ENCODE data around the gene PLPPR3.
"Not testable (repeated sequence)": the region's sequence is repeated elsewhere in the genome, so short reads cannot be mapped to it uniquely, and the experiment has no call there.

The PLPPR3 gene

DNA sequence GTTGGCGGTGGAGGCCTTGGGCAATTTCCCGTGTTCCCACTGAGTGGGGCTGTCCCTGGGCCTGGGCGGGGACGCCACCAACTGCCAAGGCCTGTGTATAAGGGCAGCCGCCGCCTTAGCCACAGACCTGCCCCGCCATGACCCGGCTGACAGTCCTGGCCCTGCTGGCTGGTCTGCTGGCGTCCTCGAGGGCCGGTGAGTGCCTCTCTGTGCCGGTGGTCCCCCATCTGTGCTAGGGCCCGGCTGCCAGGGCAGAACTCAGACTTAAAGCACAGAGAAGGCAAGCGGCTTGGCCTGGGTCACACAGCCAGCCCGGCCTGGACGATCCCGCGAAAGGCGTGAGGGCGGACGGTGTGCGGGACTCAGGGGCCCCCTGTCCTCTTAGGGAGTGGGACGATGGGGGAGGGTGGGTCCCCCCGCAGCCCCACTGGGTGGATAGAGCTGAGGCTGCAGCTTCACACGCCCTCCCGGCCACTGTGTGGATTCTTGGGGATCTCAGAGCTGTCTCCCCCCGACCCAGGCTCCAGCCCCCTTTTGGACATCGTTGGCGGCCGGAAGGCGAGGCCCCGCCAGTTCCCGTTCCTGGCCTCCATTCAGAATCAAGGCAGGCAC, 6.1 kb upstream of the PLPPR3 start, which contains the start of gene AZU1:
Gene AZU1, plus strand, starts transcription at position 128 of the 612 bp plus-strand sequence. Its CDS starts 10 bp downstream, at position 138.
- no peak for DNase-seq

- no peak for DNase-seq
These were observed 5.6 kb upstream of the PLPPR3 start for GRCh38 chr19:827314-827709.

DNA sequence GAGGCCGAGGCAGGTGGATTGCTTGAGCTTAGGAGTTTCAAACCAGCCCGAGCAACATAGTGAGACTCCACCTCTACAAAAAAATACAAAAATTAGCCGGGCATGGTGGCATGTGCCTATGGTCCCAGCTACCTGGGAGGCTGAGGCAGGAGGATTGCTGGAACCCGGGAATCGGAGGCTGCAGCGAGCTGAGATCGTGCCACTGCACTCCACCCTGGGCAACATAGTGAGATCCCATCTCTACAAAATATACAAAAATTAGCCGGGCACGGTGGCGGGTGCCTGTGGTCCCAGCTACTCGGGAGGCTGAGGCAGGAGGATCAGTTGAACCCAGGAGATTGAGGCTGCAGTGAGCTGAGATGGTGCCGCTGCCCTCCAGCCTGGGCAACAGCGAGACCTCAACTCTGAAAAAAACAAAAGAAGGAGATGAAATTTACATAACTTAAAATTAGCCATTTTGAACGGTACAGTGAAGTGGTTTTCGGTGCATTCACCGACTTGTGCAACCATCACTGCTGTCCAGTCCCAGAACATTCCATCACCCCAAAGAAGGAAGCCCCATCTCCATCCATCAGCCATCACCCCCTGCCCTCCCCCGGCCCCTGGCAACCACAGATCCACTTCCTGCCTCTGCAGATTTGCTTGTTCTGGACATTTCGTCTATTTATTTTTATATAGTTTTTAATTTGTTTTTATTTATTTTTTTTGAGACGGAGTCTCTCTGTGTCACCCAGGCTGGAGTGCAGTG, 4.3 kb upstream of the PLPPR3 start:
- no peak for DNase-seq

GRCh38 chr19:824885-825284, 3.1 kb upstream of the PLPPR3 start:
- no peak for DNase-seq

DNA sequence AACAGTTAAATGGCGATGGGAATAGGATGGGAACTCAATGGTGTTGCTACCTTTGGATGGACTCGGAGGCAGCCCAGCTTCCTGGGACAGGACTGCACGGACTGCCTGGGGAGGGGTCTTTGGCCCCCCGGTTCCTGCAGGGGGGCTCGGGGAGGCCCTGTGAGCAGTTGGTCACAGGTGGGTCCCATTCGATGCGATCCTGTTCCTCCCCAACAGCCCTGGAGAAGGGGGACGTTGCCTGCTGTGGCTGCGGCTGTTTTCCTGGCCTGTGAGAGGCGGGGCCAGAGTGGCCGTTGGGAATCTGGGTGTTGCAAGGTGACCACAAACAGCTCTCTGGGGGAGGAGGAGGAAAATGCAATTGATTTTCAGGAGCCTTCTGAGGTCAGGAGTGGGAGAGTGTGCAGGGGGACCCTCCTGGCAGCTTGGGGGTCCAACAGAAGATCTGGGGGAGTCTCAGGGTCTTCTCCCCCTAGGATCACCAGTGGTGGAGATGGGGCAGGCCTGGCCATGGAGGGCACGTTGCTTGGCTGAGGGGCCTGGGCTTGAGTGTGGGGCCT, 1.9 kb upstream of the PLPPR3 start:
- peak; percentile 65 for DNase-seq

DNA sequence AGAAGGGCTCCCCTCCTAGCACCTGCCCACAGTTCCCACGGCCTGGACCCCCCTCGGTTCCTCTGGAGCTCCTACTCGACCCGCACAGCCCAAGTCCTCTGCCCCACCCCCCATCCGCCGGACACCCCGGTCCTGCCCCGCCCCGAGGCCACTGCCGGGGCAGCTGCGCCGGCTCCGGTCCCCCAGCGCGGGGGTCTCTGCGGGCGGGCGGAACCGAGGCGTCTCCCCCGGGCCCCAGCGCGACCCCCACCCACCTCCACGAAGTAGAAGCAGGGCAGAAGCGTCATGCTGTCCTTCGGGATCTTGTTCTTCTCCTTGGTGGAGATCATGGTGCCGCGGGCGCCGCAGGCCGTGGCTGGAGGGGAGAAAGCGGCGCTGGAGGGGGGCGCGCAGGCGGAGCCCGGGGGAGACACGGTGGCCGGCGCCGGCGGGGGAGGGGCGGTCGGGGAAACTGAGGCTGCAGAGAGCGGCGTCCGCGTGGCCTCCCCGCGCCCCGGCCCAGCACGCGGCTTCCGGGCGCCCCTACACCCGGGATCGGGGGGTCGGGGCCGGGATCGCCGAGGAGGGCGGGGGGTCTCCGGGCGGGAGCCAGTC, 427 bp downstream of the PLPPR3 start:
- no peak for DNase-seq

DNA sequence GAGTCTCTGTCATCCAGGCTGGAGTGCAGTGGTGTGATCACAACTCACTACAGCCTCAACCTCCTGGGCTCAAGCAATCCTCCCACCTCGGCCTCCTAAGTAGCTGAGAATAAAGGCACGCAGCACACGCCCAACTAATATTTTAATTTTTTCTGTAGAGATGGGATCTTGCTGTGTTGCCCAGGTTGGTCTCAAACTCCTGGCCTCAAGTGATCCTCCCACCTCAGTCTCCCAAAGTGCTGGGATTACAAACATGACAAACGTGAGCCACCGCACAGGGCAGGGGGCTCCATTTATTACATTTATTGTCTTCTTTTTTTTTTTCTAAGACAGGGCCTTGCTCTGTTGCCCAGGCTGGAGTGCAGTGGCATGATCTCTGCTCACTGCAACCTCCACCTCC, 1.5 kb downstream of the PLPPR3 start:
- DNase-seq: not testable (repeated sequence)

DNA sequence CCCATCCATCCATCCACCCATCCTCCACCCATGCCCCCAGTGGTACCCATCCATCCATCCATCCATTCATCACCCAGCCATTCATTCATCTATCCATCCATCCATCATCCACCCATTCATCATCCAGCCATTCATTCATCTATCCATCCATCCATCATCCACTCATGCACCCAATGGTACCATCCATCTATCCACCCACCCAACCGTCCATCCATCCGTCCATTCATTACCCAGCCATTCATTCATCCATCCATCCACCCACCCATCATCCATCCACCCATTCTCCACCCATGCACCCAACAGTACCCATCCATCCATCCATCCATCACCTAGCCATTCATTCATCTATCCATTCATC, 5.3 kb downstream of the PLPPR3 start:
- no peak for DNase-seq

GRCh38 chr19:815775-816499, 5.8 kb downstream of the PLPPR3 start:
- DNase-seq: no peak

- no peak for DNase-seq
These were observed 6.5 kb downstream of the PLPPR3 start for GRCh38 chr19:815079-815774.

DNA sequence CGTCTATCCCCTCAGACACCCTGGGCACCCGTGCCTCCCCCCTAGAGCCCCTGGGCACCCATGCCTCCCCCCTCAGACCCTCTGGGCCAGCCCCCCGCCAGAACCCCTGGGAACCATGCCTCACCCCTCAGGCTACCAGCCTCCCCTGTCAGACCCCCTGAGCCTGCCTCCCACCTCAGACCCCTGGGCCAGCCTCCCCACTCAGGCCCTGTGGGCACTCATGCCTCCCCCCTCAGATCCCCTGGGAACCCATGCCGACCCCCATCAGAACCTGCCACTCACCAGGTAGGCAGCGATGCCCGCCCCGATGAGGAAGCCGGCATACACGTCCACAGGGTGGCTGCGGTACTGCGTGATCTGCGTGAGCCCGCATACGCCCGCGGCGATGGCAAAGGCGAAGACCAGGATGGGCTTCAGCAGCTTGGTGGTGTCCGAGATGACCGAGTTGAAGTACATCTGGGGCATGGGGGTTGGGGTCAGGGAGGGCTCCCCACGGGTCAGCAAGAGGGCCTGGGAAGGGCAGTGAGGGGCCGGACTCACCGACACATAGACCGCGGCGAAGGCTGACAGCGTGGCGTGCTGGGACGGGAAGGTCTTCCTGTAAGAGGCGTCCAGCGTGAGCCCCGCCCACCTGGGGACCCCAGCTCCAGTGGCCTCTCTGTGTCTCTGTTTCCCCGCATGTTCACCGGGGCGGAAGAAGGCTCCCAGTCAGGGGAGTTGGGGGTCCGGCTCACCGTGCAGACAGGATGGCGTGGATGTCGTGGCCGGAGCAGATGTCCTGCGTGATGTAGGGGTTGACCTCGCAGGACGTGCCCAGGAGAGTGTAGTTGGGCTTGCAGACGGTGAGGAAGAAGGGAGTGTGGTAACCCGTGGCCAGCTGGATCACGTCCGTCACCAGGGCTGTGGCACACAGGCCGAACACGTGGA, 7.3 kb downstream of the PLPPR3 start:
- no peak for DNase-seq

DNA sequence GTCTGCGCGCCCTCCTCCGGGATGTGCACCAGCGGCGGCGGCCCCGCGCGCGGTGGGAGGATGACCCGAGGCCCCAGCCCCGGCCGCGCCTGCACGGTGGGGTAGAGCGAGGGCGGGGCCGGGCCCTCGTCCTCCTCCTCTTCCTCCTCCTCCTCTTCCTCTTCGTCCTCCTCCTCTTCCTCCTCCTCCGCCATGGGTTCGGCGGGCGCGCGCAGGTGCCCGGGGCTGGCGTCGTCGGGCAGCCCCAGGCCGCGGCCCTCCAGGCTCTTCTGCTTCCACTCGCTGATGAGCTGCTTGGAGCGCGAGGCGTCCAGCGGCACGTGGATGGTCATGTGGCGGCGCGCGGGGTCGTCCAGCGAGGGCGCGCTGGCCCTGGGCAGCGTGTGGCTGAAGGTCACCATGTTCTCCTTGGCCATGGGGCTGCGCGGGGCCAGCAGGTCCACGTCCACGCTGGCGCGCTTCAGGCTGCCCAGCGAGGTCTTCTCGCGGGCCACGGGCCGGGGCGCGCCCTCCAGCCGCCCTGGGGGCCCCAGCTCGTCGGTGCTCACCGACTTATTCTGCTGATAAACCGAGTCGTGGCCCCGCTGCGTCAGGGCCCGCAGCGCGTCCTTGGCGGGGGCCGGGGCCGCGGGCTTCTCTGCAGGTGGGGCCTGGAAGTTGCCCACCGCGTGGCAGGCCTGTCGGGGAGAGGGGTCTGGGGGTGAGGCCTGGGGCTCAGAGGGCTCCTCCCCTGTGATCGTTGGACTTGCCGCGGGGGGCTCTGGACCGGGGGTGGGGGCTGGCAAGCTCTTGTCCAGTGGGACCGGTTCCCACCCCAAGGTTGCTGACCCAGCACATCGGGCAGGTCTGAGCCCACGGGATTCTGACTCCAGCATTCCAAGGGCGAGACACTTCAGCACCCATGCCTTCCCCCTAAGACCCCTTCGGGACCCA, 8.3 kb downstream of the PLPPR3 start:
- no peak for DNase-seq

- no peak for DNase-seq
These were observed 9.0 kb downstream of the PLPPR3 start for GRCh38 chr19:812747-813218.

DNA sequence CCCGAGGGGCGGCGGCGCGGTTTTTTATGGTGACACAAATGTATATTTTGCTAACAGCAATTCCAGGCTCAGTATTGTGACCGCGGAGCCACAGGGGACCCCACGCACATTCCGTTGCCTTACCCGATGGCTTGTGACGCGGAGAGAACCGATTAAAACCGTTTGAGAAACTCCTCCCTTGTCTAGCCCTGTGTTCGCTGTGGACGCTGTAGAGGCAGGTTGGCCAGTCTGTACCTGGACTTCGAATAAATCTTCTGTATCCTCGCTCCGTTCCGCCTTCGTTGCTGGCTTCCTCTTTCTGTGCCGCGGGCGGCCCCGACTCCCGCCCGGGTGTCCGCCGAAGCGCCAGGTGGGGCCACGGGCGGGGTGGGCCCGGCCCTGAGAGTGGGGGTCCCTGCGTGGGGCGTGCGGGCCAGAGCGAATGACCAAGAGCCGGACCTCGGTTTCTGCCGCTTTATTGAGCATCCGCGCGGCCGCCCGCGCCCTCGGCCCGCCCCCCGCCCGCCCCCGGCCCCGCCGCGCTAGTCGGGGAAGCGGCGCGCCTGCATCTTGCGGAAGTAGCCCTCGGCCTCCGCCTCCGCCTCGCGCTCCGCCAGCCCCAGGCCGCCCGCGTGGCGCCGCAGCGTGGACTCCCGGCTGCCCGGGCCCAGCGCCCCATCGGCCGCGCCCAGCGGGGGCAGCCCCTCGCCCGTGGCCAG, 9.6 kb downstream of the PLPPR3 start:
- no peak for DNase-seq

GRCh38 chr19:811506-812048, 10.2 kb downstream of the PLPPR3 start:
- no peak for DNase-seq

- no peak for DNase-seq
These were observed 10.8 kb downstream of the PLPPR3 start for GRCh38 chr19:810883-811489.

- DNase-seq: no peak
These were observed 11.5 kb downstream of the PLPPR3 start for GRCh38 chr19:810077-810855.

DNA sequence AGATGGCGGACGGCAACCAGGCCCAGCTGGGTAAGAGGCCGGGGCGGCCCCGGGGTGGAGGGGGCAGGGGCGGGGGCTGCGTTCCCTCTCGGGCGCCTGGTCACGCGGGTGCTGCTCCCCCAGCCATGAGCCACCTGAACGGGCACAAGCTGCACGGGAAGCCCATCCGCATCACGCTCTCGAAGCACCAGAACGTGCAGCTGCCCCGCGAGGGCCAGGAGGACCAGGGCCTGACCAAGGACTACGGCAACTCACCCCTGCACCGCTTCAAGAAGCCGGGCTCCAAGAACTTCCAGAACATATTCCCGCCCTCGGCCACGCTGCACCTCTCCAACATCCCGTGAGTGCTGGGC, 13.4 kb downstream of the PLPPR3 start:
- no peak for DNase-seq

Measured in retina (tissue), 1 donor.